ENCODE data around the gene ACRV1.
"Not testable (repeated sequence)": the region's sequence is repeated elsewhere in the genome, so short reads cannot be mapped to it uniquely, and the experiment has no call there.

The ACRV1 gene, protein sequence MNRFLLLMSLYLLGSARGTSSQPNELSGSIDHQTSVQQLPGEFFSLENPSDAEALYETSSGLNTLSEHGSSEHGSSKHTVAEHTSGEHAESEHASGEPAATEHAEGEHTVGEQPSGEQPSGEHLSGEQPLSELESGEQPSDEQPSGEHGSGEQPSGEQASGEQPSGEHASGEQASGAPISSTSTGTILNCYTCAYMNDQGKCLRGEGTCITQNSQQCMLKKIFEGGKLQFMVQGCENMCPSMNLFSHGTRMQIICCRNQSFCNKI

DNA sequence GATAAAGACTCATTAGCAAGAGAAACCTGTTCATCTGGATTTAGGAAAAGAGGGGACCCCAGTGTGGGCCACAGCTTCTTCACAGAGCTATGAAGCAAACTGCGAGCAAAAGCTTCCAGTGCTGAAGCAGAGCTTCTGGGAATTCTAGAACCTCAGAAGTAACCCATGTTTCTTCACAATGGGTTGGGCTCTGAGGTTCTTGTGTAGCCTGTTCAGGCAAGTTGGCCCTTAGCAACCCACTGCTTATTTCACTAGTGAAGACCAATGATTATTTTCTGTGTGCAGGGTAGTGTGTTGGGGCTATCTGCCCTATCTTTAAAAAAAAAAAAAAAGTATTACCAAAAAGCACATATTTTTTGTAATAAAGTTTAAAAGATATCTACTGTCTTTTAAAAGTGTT is at the start of gene ACRV1:
ACRV1 (minus strand) TSS at position 101 of the 400 bp plus-strand sequence; CDS start at position 34, 67 bp downstream.
- DNase-seq = no peak

DNA sequence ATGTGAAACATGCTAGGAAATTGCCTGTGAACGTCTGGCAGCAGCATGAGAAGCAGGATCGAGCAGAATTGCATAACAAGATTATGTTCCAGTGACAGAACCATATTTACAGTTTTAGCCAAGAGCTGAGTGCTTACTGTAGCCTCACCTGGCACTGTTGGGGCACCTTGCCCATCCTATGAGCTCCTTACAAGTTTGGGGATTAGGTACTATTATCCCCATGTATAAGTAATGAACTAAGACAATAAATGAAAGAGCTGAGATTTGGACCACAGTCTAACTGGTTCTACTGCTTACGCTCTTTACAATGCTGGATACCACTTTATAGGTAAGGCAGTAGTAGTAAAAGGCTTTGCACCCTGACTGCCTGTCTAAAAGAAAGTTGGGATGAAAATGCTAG is 48.3 kb upstream of the ACRV1 start:
- DNase-seq = no peak

DNA sequence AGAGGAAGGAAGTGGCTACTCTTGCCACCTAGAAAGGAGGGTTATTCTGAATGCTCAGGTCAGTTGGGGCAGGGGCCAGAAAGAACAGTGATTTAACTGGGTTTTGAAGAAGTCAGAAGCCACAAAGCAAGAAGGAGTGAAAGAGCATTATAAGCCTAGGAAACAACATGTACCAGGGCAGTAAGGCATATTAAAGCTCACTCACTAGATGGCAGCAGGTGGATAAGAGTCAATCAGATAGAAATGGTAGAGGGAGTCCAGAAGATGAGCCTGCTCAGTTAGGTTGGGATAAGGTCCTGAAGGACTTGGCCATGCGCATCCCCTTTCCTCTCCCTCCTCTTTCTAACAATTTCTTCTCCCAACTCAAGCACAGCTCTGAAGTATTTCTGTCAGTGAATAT is 43.5 kb upstream of the ACRV1 start:
- DNase-seq = no peak

DNA sequence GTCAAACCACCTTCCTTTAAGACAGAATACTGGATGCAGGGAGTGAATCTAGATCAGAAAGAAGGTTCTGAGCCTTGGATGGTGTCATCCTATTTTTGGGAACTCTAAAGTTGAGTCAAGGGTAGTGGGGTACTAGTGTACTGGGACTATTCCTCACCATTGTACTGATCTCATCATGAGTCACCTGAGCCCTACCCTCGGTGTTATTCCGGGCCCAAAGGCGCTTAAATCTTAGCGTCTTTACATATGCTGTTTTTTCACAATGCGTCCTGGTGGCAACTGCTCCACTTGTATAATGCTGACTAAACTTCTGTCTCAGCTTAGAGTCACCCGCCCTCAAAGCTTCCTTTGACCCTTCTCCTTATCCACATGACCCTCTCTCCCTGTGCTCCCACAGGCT is 40.1 kb upstream of the ACRV1 start:
- DNase-seq = no peak

DNA sequence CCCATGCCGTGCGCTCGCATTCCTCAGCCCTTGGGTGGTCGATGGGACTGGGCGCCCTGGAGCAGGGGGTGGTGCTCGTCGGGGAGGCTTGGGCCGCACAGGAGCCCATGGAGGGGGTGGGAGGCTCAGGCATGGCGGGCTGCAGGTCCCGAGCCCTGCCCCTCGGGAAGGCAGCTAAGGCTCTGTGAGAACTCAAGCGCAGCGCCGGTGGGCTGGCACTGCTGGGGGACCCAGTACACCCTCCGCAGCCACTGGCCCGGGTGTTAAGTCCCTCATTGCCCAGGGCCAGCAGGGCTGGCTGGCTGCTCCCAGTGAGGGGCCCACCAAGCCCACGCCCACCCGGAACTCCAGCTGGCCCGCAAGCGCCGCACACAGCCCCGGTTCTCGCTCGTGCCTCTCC is 24.0 kb upstream of the ACRV1 start:
- DNase-seq = not testable (repeated sequence)

DNA sequence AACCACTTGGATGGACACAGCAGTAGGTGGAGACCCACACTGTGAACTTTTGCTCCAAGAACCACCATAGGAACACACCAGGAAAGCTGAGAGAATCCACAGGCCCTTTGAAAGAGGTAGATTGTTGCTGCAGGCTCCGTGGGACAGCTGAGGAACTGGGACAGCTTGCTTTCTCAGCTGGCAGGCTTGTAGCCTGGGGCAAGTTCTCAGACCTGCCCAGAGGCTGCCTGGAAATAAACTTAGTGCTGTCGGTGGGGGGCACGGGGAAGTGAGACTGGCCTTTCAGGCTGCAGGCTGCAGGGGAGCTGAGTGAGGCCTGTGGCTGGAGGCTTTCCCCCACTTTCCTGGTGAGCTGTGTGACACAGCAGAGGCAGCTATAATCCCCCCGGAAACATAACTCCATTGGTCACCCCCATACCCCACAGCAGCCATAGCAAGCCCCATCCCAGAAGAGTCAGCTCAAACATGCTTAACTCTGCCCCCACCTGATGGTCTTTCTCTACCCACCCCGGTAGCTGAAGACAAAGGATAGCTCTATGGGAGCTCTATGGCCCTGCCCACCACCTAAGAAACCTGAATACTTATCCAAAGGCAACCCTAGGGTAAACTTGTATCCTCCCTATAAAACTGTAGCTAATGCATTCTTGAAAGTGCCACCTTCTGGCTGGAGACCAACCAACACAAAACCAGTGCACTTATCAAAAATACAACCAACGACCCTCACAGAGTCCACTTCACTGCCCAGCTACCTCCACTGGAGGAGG is 21.4 kb upstream of the ACRV1 start:
- no peak for DNase-seq

DNA sequence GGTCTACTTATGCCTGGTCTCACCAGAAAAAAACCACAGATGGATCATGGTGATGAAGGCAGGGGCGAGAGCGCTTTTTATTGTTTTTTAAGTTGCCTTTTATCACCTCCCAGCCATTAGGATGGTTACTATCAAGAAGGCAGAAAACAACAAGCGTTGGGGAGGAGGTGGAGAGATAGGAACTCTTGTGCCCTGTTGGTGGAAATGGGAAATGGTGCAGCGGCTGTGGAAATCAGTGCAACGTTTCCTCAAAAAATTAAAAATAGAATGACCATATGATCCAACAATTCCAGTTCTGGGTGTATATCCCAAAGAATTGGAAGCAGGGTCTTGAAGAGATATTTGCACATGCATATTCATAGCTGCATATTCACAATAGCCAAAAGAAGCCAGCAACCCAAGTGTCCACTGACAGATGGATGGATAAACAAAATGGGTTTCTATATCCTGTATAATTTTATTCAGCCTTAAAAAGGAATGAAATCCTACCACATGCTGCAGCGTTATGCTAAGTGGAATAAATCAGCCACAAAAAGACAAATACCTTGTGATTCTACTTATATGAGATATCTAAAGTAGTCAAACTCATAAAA is 20.5 kb upstream of the ACRV1 start:
- no peak for DNase-seq

DNA sequence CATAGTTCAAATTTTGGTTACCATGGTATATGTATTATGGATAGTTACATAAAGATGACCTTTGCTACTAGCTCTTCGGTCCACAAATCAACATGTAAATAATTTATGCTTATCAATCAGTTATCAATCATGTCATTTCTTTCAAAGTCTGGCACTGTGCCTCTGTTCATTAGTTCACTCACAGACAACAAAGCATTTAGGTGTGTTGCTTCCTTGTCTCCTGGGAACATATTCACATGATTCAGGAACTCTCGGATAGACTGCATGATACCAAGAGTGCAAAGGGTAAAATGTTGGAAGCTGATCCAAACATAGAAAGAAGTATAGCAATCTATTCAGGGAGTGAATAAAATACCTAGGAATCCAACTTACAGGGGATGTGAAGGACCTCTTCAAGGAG is 14.3 kb upstream of the ACRV1 start:
- no peak for DNase-seq

DNA sequence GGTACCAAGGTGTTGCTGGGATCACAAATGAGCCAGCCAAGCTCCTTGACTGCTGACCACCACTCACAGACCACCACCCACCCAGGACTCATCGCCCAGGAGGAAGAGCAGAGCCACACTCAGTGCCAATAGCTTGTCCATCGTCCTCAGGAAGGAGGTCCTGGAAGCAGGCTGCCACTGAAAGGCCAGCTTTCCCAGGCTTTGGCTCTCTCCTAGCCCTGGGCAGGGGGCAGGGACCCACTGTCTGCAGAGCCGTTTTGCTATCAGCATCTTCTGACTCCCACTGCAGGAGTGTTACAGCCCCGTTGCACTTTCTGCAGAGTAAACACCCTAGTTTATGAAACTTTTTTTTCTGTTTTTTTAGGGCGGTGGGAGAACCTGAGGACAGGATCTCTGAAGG is 12.2 kb upstream of the ACRV1 start:
- DNase-seq = no peak

DNA sequence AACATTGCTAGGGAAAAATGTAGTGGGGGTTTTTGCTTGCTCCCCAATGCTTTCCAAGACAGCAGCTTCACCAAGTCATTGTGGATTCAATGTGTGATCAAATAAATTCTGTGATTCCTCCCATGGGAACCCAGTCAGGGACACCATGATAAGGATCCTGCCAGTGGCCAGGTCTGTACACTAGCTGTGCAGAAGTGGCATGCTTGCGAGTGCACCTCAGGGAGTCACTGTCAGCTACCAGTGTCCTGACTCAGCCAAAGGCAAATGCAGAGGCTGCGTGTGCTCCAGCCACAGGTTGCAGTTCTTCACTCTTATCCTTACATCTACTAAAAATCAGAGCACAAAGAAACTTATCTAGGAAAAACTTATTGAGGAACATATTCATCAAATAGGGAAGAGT is 9.4 kb upstream of the ACRV1 start:
- no peak for DNase-seq

DNA sequence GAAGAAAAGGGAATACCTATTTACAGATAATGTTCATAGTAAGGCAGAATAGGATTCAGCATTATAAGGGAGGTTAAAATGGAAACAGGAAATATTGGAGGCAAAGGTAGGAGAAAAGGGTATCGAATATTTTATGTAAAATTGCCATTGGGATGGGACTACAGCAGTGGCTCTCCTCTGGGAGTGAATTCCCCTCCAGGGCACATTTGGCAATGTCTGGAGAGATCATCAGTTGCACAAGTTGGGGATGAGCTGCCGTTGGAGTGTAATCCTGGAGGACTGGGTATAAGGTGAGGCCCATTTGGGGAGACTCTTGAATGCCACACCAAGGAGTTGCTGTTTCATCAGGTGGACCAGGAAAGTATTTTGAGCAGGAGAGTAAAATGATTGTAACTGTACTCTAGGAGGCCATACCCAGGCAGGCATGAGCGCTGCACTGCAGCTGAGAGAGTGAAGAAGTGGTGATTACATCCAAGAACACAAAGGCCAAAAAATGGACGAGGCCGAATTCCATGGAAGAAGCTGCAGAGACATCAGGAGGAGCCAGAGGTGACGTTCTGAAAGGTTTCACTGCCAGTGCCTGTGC is 8.7 kb upstream of the ACRV1 start:
- DNase-seq = no peak

DNA sequence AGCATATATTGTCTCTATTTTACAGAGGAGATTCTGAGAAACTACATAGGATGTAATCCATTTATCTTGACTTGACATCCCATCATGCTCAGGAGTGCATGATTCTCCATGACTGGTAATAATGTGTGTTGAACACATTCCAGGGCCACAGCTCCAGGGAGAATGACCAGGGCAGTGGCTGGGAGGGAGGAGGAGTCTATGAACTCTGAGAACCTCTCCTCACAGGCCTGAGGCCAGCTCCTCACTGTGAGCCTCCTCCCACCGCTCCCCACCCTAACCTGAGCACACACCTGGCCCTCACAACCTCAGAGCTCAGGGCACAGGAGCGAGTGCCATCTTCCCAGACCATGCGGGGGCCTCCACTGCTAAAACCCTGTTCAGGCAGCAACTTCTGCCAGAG is 8.0 kb upstream of the ACRV1 start:
- DNase-seq = no peak

DNA sequence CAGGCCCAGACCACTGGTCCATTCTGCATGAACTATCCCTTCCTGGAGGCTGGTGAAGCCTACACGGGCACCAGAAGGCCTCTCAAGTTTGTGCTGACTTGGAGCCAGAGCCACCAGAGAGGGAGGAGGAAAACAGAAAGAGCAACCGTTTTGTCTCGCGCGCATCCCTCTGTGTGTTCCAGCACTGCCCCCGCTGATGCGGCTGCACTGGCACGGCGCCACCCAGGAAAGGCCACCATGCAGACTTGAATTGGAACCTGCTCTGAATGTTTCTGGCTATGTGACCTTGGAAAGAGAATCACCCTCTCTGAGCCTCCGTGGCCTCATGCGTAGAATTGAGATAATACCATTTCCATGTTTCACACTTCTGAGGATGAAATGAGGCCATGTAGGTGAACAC is 7.4 kb upstream of the ACRV1 start:
- no peak for DNase-seq

DNA sequence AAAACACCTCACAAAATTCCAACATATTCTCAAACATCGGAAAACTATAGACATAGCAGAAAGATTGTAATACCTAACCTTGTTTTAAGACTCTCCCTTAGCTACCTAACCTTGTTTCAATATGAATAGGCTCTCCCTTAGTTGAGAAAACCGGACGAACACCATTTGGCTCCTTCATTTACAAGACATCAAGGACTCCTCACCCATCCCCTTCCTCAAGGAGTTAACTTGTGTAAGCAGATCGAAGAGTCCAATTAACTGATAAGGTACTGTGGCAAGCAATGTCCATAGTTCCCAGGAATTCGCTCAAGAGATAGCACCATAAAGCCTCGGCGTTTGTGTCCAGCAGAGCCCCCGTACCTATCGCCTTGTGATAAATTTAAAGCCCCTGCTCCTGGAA is 4.6 kb upstream of the ACRV1 start:
- no peak for DNase-seq

DNA sequence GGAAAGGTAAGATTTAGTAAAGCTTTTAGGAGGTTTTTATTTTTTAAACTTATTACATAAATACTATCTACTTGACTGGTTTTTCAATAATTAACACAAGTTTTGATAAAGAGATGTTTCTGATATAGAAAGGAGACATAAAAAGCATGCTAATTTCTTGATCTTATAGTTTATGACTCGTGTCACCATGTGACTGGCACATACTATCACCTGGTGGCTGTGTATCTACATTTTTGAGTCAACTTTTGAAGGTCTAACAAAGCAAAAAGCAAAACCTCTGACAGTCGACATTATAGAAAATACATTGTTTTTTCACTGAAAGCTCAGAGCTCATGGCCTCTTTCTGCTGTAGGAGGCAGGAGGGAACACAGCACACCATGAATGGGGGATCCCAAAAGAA is 810 bp downstream of the ACRV1 start:
- DNase-seq = no peak

DNA sequence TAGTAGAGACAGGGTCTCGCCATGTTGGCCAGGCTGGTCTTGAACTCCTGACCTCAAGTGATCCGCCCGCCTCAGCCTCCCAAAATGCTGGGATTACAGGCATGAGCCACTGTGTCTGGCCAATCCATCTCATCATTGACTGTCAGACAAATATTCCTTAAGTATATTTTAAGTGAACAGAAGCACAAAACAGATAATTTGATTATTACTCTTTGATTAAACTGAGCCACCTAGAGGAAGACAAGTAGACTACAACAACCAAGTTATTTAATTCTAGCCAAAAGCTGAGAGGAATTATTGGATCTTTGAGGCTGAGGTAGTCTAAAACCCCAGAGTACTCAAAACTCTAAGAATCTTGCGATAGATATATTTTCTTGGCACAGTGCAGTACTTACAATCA is 1.2 kb downstream of the ACRV1 start:
- no peak for DNase-seq

DNA sequence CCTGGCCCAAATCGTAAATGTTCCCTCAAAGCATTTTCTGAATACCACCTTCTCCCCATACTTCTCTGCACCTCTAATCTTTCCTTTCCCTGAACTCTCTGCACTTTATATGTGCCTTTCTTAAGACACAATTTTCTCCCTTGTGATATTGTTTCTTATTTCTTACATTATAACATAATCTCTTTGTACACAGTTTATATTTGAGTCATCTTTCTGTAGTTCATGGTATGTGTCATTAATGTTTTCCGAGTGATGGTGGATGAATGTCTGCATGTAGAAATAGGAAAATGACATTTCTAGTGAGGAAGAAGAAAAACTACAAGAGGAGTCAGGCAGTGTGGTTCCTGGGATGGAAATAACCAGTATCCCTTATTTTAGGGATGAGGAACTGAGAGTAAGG is 5.5 kb downstream of the ACRV1 start:
- no peak for DNase-seq

DNA sequence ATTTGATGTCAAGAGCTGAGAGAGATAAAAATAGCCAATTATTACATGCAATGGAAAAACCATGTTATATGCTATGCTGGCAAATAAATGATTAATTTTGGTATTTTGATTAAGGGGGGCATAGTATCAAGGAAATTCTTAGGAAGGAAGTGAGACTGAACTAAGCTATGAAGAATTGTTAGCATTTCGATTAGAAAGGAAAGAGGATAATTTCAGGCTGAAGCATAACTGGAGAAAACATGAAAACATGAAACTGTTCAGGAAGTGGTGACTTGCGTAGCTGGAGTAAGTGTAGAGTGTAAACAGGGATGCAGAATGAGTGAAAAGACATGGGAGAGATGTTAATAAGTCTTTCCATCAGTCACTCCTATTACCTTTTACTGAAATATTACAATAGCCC is 6.4 kb downstream of the ACRV1 start:
- no peak for DNase-seq

DNA sequence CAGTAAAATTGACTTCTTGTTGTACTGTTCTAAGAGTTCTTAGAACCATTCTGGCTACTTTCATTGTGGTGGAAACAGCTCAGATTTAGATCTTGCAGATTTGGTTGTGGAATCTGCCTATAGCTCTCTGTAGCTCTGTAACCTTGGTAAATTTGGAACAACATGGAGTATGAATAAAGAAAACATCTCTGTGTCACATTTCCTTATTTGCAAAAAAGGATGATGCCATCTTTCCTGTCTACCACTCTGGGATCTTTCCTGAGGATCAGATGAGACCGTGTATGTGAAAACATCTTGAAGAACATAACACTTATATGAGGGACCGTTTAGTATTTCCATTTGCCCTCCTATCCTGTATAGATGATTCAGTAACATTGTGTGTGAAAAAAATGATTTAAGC is 9.1 kb downstream of the ACRV1 start:
- DNase-seq = no peak

DNA sequence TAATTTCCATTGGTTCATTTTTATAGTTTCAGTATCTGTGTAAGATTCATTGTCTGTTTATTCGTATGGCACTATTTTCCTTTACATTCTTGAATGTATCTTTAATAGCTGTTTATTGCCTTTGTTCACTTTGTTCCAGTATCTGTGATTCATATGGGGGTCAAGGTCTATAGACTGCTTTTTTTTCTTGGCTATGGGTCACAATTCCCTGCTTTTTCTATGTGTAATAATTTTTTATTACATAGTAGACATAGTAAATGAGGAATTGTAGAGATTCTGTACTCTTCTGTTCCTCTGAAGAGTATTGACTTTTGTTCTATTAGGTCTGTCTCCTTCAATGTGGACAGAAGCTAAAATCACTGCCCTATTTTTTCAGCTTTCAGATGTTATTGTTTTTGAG is 10.5 kb downstream of the ACRV1 start:
- no peak for DNase-seq

DNA sequence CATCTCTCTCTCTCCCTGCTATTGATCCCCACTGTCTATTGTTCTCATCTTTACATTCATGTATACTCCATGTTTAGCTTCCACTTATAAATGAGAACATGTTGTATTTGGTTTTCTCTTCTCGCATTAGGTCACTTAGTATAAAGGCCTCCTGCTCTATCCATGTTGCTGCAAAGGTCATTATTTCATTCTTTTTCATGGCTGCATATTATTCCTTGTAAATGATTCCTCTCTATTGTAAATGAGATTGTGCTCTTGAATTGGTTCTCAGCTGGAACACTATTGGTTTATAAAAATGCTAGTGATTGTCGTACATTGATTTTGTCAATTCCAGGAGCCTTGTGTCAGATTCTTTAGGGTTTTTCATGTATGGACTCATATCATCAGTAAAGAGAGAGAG is 13.5 kb downstream of the ACRV1 start:
- no peak for DNase-seq

DNA sequence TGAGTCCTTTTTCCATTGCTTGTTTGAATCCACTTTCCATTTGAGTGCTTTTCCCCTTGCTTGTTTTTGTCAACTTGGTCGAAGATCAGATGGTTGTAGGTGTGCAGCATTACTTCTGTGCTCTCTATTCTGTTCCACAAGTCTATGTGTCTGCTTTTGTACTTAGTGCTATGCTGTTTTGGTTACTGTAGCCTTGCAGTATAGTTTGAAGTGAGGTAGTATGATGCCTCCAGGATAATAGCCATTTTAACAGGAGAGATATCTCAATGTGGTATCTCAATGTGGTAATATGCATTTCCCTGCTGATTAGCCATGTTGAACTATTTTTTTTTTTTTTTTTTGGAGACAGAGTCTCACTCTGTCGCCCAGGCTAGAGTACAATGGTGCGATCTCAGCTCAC is 16.7 kb downstream of the ACRV1 start:
- DNase-seq = no peak

DNA sequence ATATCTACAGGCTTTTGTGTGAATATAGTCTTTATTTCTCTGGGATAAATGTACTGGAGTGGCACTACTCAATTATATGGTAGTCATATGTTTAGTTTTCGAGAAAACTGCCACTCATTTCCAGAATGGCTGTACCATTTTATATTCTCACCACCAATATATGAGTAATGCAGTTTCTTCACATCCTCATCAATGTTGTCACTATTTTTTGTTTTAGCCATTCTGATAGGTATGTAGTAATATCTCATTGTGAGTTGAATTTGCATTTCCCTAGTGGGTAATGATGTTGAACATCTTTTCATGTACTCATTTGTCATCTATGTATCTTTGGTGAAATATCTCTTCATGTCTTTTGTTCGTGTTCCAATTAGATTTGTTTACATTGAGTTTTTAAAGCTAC is 18.0 kb downstream of the ACRV1 start:
- DNase-seq = no peak
